Gastroesophageal sphincter (tissue), 4 donors: ENCODE data around the gene ZBTB22. TPM values are rescaled to one million over a fixed set of nuclear protein-coding genes. Genes with fewer than 3 reads are reported as not detected.

ENCODE experiments used
- ATAC-seq: fragments of 150-250 bp; one replicate; pipeline ENCODE4 v1.9.1; 2016; ENCODE audit warnings: mild to moderate bottlenecking, moderate library complexity
- H3K27ac ChIP-seq, 4 donors: fragments of 200-600 bp; sonication (generic) in 3 of 4; 1 replicate in 3 of 4; 2 replicates in 1 of 4; pipeline ENCODE4 v1.5.1; 2016 to 2019
- H3K27me3 ChIP-seq: fragments of 200-600 bp; sonication (generic); one replicate; pipeline ENCODE4 v1.5.1; 2019
- H3K36me3 ChIP-seq, 2 donors: fragments of 200-600 bp; sonication (generic); one replicate each; pipeline ENCODE4 v1.5.1; 2019; ENCODE audit warnings: control low read depth in 1 of 2
- H3K4me1 ChIP-seq, 3 donors: fragments of 200-600 bp; sonication (generic); 1 replicate in 2 of 3; 2 replicates in 1 of 3; pipeline ENCODE4 v1.5.1; 2016 to 2019; ENCODE audit warnings: control low read depth in 2 of 3
- H3K4me3 ChIP-seq, 2 donors: fragments of 200-600 bp; sonication (generic); one replicate each; pipeline ENCODE4 v1.5.1; 2019; ENCODE audit warnings: mild to moderate bottlenecking in 1 of 2, moderate library complexity in 1 of 2
- H3K9me3 ChIP-seq, 3 donors: fragments of 200-600 bp; sonication (generic); one replicate each; pipeline ENCODE4 v1.5.1; 2017 to 2019; ENCODE audit warnings: control low read depth in 2 of 3
- CTCF ChIP-seq, 4 experiments: fragments of 200-600 bp in 2 of 4; fragments of 450-650 bp in 2 of 4; sonication (generic) in 1 of 4; IDR thresholded peaks; one replicate each; pipeline ENCODE4 v1.5.1; 2017 to 2019; ENCODE audit warnings: antibody characterized with exemption in 4 of 4, mild to moderate bottlenecking in 2 of 4, moderate library complexity in 2 of 4
- EP300 ChIP-seq: sonication (generic); formaldehyde crosslinking; IDR thresholded peaks from one replicate; pipeline ENCODE4 v1.6.1; 2017; ENCODE audit warnings: antibody characterized with exemption, mild to moderate bottlenecking
- POLR2A ChIP-seq, 2 donors: fragments of 450-650 bp; IDR thresholded peaks; one replicate each; pipeline ENCODE4 v1.6.1; 2017; ENCODE audit warnings: antibody characterized with exemption in 2 of 2, mild to moderate bottlenecking in 2 of 2, moderate library complexity in 1 of 2
- POLR2AphosphoS5 ChIP-seq: sonication (generic); formaldehyde crosslinking; IDR thresholded peaks from one replicate; pipeline ENCODE4 v1.6.1; 2017; ENCODE audit warnings: antibody characterized with exemption
- WGBS, 2 donors: methylation state at CpG; one replicate each; pipeline ENCODE4 v1.1.5; 2018; ENCODE audit warnings: low coverage in 1 of 2; 5-methylcytosine and 5-hydroxymethylcytosine counted together
- total RNA-seq, 4 donors: library from RNA; depleted of rRNA; stranded (reverse); fragments of >200 nt; gene quantifications; one replicate each; pipeline ENCODE4 v1.1.0, GENCODE V29; 2016

ZBTB22 gene
- total RNA-seq, 4 donors from 2014 or later = 19.3 to 20.9 (median 20.1) TPM

- ATAC-seq = no peak
- Histone ChIP-seq H3K27ac (no peak overlapping the region), H3K4me1 (peaks cover 0 to 43% (median 16%) of the 10 kb centered on the region in 3 donors), H3K9me3 (no peaks in the 10 kb centered on the region), H3K36me3 (peaks cover 0 to 64% of the 10 kb centered on the region in 2 donors), H3K27me3 (no peaks in the 10 kb centered on the region), H3K4me3 (no peak overlapping the region)
- 35 to 46% methylated on average over 8 to 10 of the region's 10 CpGs for WGBS, 2 donors
- TF ChIP-seq CTCF (IDR thresholded peaks at IDR 0.05) = no peak
- TF ChIP-seq POLR2A (IDR thresholded peaks at IDR 0.05) = no peak
- no peak for TF ChIP-seq POLR2AphosphoS5
- no peak for TF ChIP-seq EP300
Measured at GRCh38 chr6:33294086-33294823, 23.3 kb downstream of the ZBTB22 start.

DNA sequence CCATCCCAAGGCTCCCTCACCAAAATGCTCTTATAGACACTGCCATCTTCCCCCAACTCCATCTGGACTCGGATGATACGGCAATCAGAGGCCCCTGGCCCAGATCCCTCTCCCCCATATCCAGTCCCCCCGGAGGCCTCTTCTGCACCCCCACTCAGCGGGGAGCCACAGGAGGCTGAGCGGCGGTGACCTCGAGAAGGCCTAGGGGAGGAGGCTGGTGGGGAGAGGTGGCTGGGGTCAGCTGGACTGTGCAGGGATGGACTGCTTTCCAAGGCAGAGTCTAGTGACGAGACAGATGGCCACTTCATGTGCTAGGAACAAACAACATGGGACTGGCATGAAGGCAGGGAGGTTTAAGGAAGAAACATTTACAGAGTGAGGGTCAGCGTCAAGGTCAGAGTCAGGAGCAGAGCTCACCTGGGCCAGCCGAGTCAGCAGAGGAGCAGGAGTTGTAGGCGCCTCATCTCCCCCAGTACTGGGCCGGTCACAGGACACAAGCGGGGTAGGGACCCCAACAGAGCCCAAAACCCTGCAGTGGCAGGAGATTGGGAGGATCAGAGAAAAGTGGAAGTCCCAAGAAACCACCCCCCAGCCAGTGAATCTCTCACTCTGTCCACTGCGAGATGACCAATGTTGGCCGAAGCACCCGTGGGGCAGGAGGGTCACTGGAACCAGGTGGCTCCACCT lies 24.4 kb downstream of the ZBTB22 start:
- no peaks in the 10 kb centered on the region for H3K27me3 ChIP-seq
- ATAC-seq = no peak
- no peak overlapping the region for H3K27ac ChIP-seq
- no peak overlapping the region for H3K4me3 ChIP-seq
- no peaks in the 10 kb centered on the region for H3K9me3 ChIP-seq
- peaks cover 3 to 47% (median 21%) of the 10 kb centered on the region in 3 donors for H3K4me1 ChIP-seq
- WGBS, 2 donors = 20 to 75% methylated on average over 1 to 4 of the region's 16 CpGs
- H3K36me3 ChIP-seq = peaks cover 0 to 64% of the 10 kb centered on the region in 2 donors
- TF ChIP-seq CTCF (IDR thresholded peaks at IDR 0.05) (no peak), POLR2AphosphoS5 (no peak), EP300 (no peak), POLR2A (IDR thresholded peaks at IDR 0.05) (no peak)

DNA sequence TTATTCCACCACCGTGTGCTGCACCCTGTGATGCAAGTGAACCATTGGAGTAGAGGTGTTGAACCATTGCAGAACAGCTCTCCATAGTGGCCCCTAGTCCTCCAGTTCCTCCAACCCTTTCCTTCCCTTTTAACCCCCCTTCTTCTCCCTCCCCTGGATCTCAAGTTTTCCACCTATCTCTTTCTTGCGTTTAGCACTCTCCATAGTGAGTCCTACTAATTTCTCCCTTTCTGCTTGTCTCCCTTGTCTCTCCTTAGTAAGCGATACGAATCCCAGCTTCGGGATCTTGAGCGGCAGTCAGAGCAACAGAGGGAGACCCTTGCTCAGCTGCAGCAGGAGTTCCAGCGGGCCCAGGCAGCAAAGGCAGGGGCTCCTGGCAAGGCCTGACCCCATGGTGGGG lies 27.1 kb downstream of the ZBTB22 start:
- H3K27me3 ChIP-seq = no peaks in the 10 kb centered on the region
- peak overlapping the region in 1 of 4 donors; percentile 86 for H3K27ac ChIP-seq
- H3K4me1 ChIP-seq = peaks cover 3 to 35% (median 14%) of the 10 kb centered on the region in 3 donors
- ATAC-seq = no peak
- no peak for TF ChIP-seq POLR2AphosphoS5
- no peak for TF ChIP-seq EP300
- no peak for TF ChIP-seq CTCF (IDR thresholded peaks at IDR 0.05)
- no peak for TF ChIP-seq POLR2A (IDR thresholded peaks at IDR 0.05)
- H3K9me3 ChIP-seq = no peaks in the 10 kb centered on the region
- H3K36me3 ChIP-seq = peaks cover 0 to 75% of the 10 kb centered on the region in 2 donors
- WGBS, 2 donors = 34% methylated on average over 2 of the region's 7 CpGs; no CpG with 5 or more reads in 1 of the 2 donors
- peak overlapping the region in 1 of 2 donors; percentile 69 for H3K4me3 ChIP-seq

DNA sequence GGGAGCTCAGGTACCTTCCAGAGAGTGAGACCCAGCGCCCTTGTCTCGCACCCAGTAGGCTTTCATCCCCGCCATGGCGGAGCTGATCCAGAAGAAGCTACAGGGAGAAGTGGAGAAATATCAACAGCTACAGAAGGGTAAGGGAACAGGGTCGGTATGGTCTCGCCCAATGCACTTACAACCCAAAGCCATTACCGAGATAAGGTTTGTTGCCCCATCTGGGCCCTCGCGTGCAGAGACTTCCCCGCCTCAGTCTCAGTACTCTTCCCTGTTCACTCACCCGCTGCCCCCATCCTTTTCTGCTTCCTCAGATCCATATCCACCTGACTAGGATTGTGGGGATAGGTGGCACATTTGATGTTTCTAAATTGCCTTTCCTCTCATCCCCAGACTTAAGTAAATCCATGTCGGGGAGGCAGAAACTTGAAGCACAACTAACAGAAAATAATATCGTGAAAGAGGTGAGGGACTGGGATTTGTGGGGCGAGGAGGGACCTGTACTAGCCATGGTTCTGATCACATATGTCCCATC lies 27.7 kb downstream of the ZBTB22 start:
- TF ChIP-seq EP300 (no peak), POLR2AphosphoS5 (no peak), POLR2A (IDR thresholded peaks at IDR 0.05) (no peak), CTCF (IDR thresholded peaks at IDR 0.05) (no peak)
- 0% methylated on average over 4 of the region's 14 CpGs; no CpG with 5 or more reads in 1 of the 2 donors for WGBS, 2 donors
- H3K9me3 ChIP-seq = no peaks in the 10 kb centered on the region
- peak overlapping the region; percentile 15 to 86 (median 82) for H3K27ac ChIP-seq
- peaks cover 3 to 35% (median 14%) of the 10 kb centered on the region in 3 donors for H3K4me1 ChIP-seq
- peak overlapping the region; percentile 64 to 69 for H3K4me3 ChIP-seq
- ATAC-seq = no peak
- H3K27me3 ChIP-seq = no peaks in the 10 kb centered on the region
- H3K36me3 ChIP-seq = peaks cover 0 to 75% of the 10 kb centered on the region in 2 donors
